H7 (cell line): ENCODE data around the gene EXOC4. TPM values are rescaled to one million over a fixed set of nuclear protein-coding genes. Genes with fewer than 3 reads are reported as not detected.

Experiments used
- DNase-seq: peaks from one replicate; pipeline ENCODE4 v3.0.0; 2012
- H3K27me3 ChIP-seq: 2 replicates; pipeline ENCODE4 v1.6.0; 2011; ENCODE audit warnings: mild to moderate bottlenecking, low read length; ENCODE audit not compliant: control insufficient read depth, insufficient read depth
- H3K36me3 ChIP-seq: replicated peaks from 2 replicates; pipeline ENCODE4 v1.5.1; 2011; ENCODE audit warnings: low read length; ENCODE audit not compliant: control insufficient read depth, insufficient read depth
- H3K4me3 ChIP-seq: 2 replicates; pipeline ENCODE4 v1.5.1; 2011; ENCODE audit warnings: low read depth, mild to moderate bottlenecking, control low read depth, low read length, moderate library complexity; ENCODE audit not compliant: insufficient read depth
- total RNA-seq: library from RNA; depleted of rRNA; stranded (reverse); fragments of >200 nt; shearing (Covaris generic); gene quantifications from 2 replicates; pipeline ENCODE4 v1.2.3, GENCODE V29; 2014

The EXOC4 gene
- total RNA-seq, 1 experiment from 2014 or later = 44.8 TPM

GRCh38 chr7:133654547-133654946 is 401.7 kb downstream of the EXOC4 start:
- Histone ChIP-seq H3K36me3 (no peaks in the 10 kb centered on the region), H3K27me3 (no peaks in the 10 kb centered on the region), H3K4me3 (no peak overlapping the region)
- no peak for DNase-seq

- no peak overlapping the region for H3K4me3 ChIP-seq
- no peaks in the 10 kb centered on the region for H3K36me3 ChIP-seq
- no peaks in the 10 kb centered on the region for H3K27me3 ChIP-seq
- DNase-seq = no peak
Observed at GRCh38 chr7:133662276-133662675, 409.4 kb downstream of the EXOC4 start.

- Histone ChIP-seq H3K27me3 (no peaks in the 10 kb centered on the region), H3K36me3 (no peaks in the 10 kb centered on the region), H3K4me3 (no peak overlapping the region)
- DNase-seq = no peak
Observed at GRCh38 chr7:133662830-133663229, 410.0 kb downstream of the EXOC4 start.

- DNase-seq = no peak
- Histone ChIP-seq H3K27me3 (no peaks in the 10 kb centered on the region), H3K36me3 (no peaks in the 10 kb centered on the region), H3K4me3 (no peak overlapping the region)
Observed at GRCh38 chr7:133664528-133664927, 411.6 kb downstream of the EXOC4 start.

GRCh38 chr7:133668296-133669060 is 415.6 kb downstream of the EXOC4 start:
- Histone ChIP-seq H3K36me3 (no peaks in the 10 kb centered on the region), H3K27me3 (no peaks in the 10 kb centered on the region), H3K4me3 (no peak overlapping the region)
- DNase-seq = no peak

GRCh38 chr7:133669061-133669455 is 416.2 kb downstream of the EXOC4 start:
- Histone ChIP-seq H3K36me3 (no peaks in the 10 kb centered on the region), H3K27me3 (no peaks in the 10 kb centered on the region), H3K4me3 (no peak overlapping the region)
- no peak for DNase-seq

GRCh38 chr7:133670250-133670649 is 417.4 kb downstream of the EXOC4 start:
- DNase-seq = no peak
- no peak overlapping the region for H3K4me3 ChIP-seq
- no peaks in the 10 kb centered on the region for H3K36me3 ChIP-seq
- no peaks in the 10 kb centered on the region for H3K27me3 ChIP-seq

GRCh38 chr7:133672866-133673265 is 420.0 kb downstream of the EXOC4 start:
- Histone ChIP-seq H3K36me3 (no peaks in the 10 kb centered on the region), H3K4me3 (no peak overlapping the region), H3K27me3 (no peaks in the 10 kb centered on the region)
- DNase-seq = no peak

GRCh38 chr7:133674079-133674763 is 421.3 kb downstream of the EXOC4 start:
- no peaks in the 10 kb centered on the region for H3K27me3 ChIP-seq
- no peak for DNase-seq
- no peaks in the 10 kb centered on the region for H3K36me3 ChIP-seq
- no peak overlapping the region for H3K4me3 ChIP-seq

GRCh38 chr7:133675510-133676218 is 422.8 kb downstream of the EXOC4 start:
- no peak for DNase-seq
- no peaks in the 10 kb centered on the region for H3K27me3 ChIP-seq
- H3K4me3 ChIP-seq = no peak overlapping the region
- no peaks in the 10 kb centered on the region for H3K36me3 ChIP-seq

- Histone ChIP-seq H3K36me3 (no peaks in the 10 kb centered on the region), H3K4me3 (no peak overlapping the region), H3K27me3 (no peaks in the 10 kb centered on the region)
- no peak for DNase-seq
Observed at GRCh38 chr7:133676805-133677370, 424.0 kb downstream of the EXOC4 start.

GRCh38 chr7:133678137-133678814 is 425.4 kb downstream of the EXOC4 start:
- DNase-seq = no peak
- H3K36me3 ChIP-seq = no peaks in the 10 kb centered on the region

GRCh38 chr7:133679977-133680376 is 427.1 kb downstream of the EXOC4 start:
- Histone ChIP-seq H3K27me3 (no peaks in the 10 kb centered on the region), H3K36me3 (no peaks in the 10 kb centered on the region), H3K4me3 (no peak overlapping the region)
- DNase-seq = no peak

More at GRCh38 chr7:133678137-133678814, 425.4 kb downstream of the EXOC4 start:
- H3K27me3 ChIP-seq = no peaks in the 10 kb centered on the region
- no peak overlapping the region for H3K4me3 ChIP-seq

- no peak overlapping the region for H3K4me3 ChIP-seq
- no peaks in the 10 kb centered on the region for H3K27me3 ChIP-seq
- DNase-seq = no peak
- no peaks in the 10 kb centered on the region for H3K36me3 ChIP-seq
Observed at GRCh38 chr7:133681529-133681928, 428.7 kb downstream of the EXOC4 start.
